H9 (cell line): ENCODE results near the gene SARNP. TPM values are rescaled to one million over a fixed set of nuclear protein-coding genes. Genes with fewer than 3 reads are reported as not detected.

Experiments
- DNase-seq: peaks from one replicate; pipeline ENCODE4 v3.0.0-alpha.2; 2017
- H2AFZ ChIP-seq: one replicate; pipeline ENCODE4 v1.6.1; 2013; ENCODE audit warnings: mild to moderate bottlenecking, low read length, control low read depth, moderate library complexity
- H2AK5ac ChIP-seq: 2 replicates; pipeline ENCODE4 v1.6.1; 2013; ENCODE audit warnings: low read length, control low read depth, mixed read lengths; ENCODE audit not compliant: insufficient read length
- H2BK120ac ChIP-seq: one replicate; pipeline ENCODE4 v1.6.1; 2013; ENCODE audit warnings: low read depth, mild to moderate bottlenecking, low read length, control low read depth, inconsistent platforms; ENCODE audit not compliant: poor library complexity, severe bottlenecking
- H2BK12ac ChIP-seq: 2 replicates; pipeline ENCODE4 v1.6.1; 2013; ENCODE audit warnings: low read length, control low read depth, mixed read lengths, low read depth; ENCODE audit not compliant: insufficient read length
- H2BK15ac ChIP-seq: 2 replicates; pipeline ENCODE4 v1.6.1; 2013; ENCODE audit warnings: low read depth, low read length, control low read depth
- H2BK20ac ChIP-seq: one replicate; pipeline ENCODE4 v1.6.1; 2013; ENCODE audit warnings: low read depth, mild to moderate bottlenecking, low read length, control low read depth, inconsistent platforms; ENCODE audit not compliant: poor library complexity, severe bottlenecking
- H2BK5ac ChIP-seq: 2 replicates; pipeline ENCODE4 v1.6.1; 2013; ENCODE audit warnings: low read length, control low read depth, mixed read lengths; ENCODE audit not compliant: insufficient read length
- H3K14ac ChIP-seq: 2 replicates; pipeline ENCODE4 v1.6.1; 2013; ENCODE audit warnings: low read length, control low read depth; ENCODE audit not compliant: insufficient read depth
- H3K18ac ChIP-seq: 2 replicates; pipeline ENCODE4 v1.6.1; 2013; ENCODE audit warnings: low read depth, mild to moderate bottlenecking, mixed read lengths, low read length, control low read depth; ENCODE audit not compliant: insufficient read length
- H3K23ac ChIP-seq: 2 replicates; pipeline ENCODE4 v1.6.1; 2013; ENCODE audit warnings: low read length, control low read depth, mixed read lengths, low read depth; ENCODE audit not compliant: insufficient read length
- H3K23me2 ChIP-seq: 2 replicates; pipeline ENCODE4 v1.6.1; 2013; ENCODE audit warnings: low read depth, mild to moderate bottlenecking, mixed read lengths, low read length, control low read depth; ENCODE audit not compliant: insufficient read length, poor library complexity, severe bottlenecking
- H3K27ac ChIP-seq: 2 replicates; pipeline ENCODE4 v1.5.1; 2013; ENCODE audit warnings: low read length, control low read depth, mixed read lengths, low read depth; ENCODE audit not compliant: insufficient read length
- H3K27me3 ChIP-seq: 2 replicates; pipeline ENCODE4 v1.6.1; 2013; ENCODE audit warnings: low read length, control low read depth, inconsistent platforms; ENCODE audit not compliant: insufficient read depth
- H3K4ac ChIP-seq: 2 replicates; pipeline ENCODE4 v1.6.1; 2013; ENCODE audit warnings: low read depth, mild to moderate bottlenecking, control low read depth, inconsistent platforms, low read length, moderate library complexity
- H3K4me1 ChIP-seq: 2 replicates; pipeline ENCODE4 v1.6.1; 2013; ENCODE audit warnings: low read length, control low read depth, inconsistent platforms; ENCODE audit not compliant: insufficient read depth
- H3K4me2 ChIP-seq: 2 replicates; pipeline ENCODE4 v1.6.1; 2013; ENCODE audit warnings: low read length, control low read depth, mixed read lengths; ENCODE audit not compliant: insufficient read length, insufficient read depth
- H3K56ac ChIP-seq: 2 replicates; pipeline ENCODE4 v1.6.1; 2013; ENCODE audit warnings: low read depth, mild to moderate bottlenecking, mixed read lengths, low read length, control low read depth; ENCODE audit not compliant: insufficient read length
- H3K79me1 ChIP-seq: 2 replicates; pipeline ENCODE4 v1.6.1; 2013; ENCODE audit warnings: low read depth, mild to moderate bottlenecking, moderate library complexity, low read length, control low read depth, inconsistent platforms; ENCODE audit not compliant: insufficient read depth, poor library complexity, severe bottlenecking
- H3K79me2 ChIP-seq: 2 replicates; pipeline ENCODE4 v1.6.1; 2013; ENCODE audit warnings: low read length, control low read depth, inconsistent platforms; ENCODE audit not compliant: insufficient read depth
- H3K9ac ChIP-seq: 2 replicates; pipeline ENCODE4 v1.6.1; 2013; ENCODE audit warnings: low read length, control low read depth, mixed read lengths; ENCODE audit not compliant: insufficient read length; ENCODE audit errors: extremely low read depth
- H3K9me3 ChIP-seq: one replicate; pipeline ENCODE4 v1.6.1; 2013; ENCODE audit warnings: low read depth, low read length, inconsistent platforms; ENCODE audit not compliant: control insufficient read depth
- H3T11ph ChIP-seq: one replicate; pipeline ENCODE4 v1.6.1; 2013; ENCODE audit warnings: mild to moderate bottlenecking, low read length, control low read depth, inconsistent platforms
- H4K20me1 ChIP-seq: one replicate; pipeline ENCODE4 v1.6.1; 2013; ENCODE audit not compliant: control insufficient read depth, insufficient read length, insufficient read depth
- H4K5ac ChIP-seq: 2 replicates; pipeline ENCODE4 v1.6.1; 2013; ENCODE audit warnings: low read depth, mild to moderate bottlenecking, mixed read lengths, low read length, control low read depth; ENCODE audit not compliant: insufficient read length
- H4K8ac ChIP-seq: replicated peaks from 2 replicates; pipeline ENCODE4 v1.6.1; 2013; ENCODE audit warnings: low read length, control low read depth, mixed read lengths, low read depth; ENCODE audit not compliant: insufficient read length
- H4K91ac ChIP-seq: 2 replicates; pipeline ENCODE4 v1.6.1; 2013; ENCODE audit warnings: low read depth, mild to moderate bottlenecking, moderate library complexity, mixed read lengths, low read length, control low read depth; ENCODE audit not compliant: insufficient read length
- H3K27ac Mint-ChIP-seq, 3 experiments: 2 replicates in 2 of 3; 3 replicates in 1 of 3; pipeline ENCODE4 v1.8.0; 2020 to 2021; ENCODE audit warnings: mixed read lengths in 3 of 3, mild to moderate bottlenecking in 1 of 3, moderate library complexity in 1 of 3
- H3K27me3 Mint-ChIP-seq: 2 replicates; pipeline ENCODE4 v1.8.0; 2021; ENCODE audit warnings: low read depth, mild to moderate bottlenecking, moderate library complexity, mixed read lengths
- H3K36me3 Mint-ChIP-seq, 3 experiments: 2 replicates in 2 of 3; 3 replicates in 1 of 3; pipeline ENCODE4 v1.8.0; 2020 to 2021; ENCODE audit warnings: low read depth in 3 of 3, mixed read lengths in 3 of 3; ENCODE audit not compliant: insufficient read depth in 1 of 3
- H3K4me1 Mint-ChIP-seq, 2 experiments: 2 replicates each; pipeline ENCODE4 v1.8.0; 2020; ENCODE audit warnings: mixed read lengths in 2 of 2
- H3K4me3 Mint-ChIP-seq, 2 experiments: 2 replicates in 1 of 2; 3 replicates in 1 of 2; pipeline ENCODE4 v1.8.0; 2020 to 2021; ENCODE audit warnings: mild to moderate bottlenecking in 2 of 2, mixed read lengths in 2 of 2, moderate library complexity in 1 of 2
- H3K9me3 Mint-ChIP-seq, 2 experiments: 2 replicates in 1 of 2; 3 replicates in 1 of 2; pipeline ENCODE4 v1.8.0; 2020; ENCODE audit warnings: mild to moderate bottlenecking in 2 of 2, mixed read lengths in 2 of 2, moderate library complexity in 1 of 2
- CTCF ChIP-seq: fragments of 200-600 bp; sonication (generic); conservative IDR thresholded peaks from 3 replicates; pipeline ENCODE4 v1.8.0; 2021; ENCODE audit warnings: antibody characterized with exemption, mild to moderate bottlenecking
- WGBS: extraction: QIAGEN DNeasy Blood & Tissue Kit; methylation state at CpG from one replicate; pipeline ENCODE4 v1.1.7; 2013; ENCODE audit warnings: missing lambda C conversion rate, low lambda C conversion rate, mixed read lengths; ENCODE audit not compliant: insufficient read length; ENCODE audit errors: extremely low coverage; 5-methylcytosine and 5-hydroxymethylcytosine counted together
- total RNA-seq: library from RNA; stranded (reverse); gene quantifications from 2 replicates; pipeline ENCODE4 v1.2.1, GENCODE V29; 2021

Gene SARNP
- total RNA-seq, 1 experiment from 2014 or later: 127 TPM

DNA sequence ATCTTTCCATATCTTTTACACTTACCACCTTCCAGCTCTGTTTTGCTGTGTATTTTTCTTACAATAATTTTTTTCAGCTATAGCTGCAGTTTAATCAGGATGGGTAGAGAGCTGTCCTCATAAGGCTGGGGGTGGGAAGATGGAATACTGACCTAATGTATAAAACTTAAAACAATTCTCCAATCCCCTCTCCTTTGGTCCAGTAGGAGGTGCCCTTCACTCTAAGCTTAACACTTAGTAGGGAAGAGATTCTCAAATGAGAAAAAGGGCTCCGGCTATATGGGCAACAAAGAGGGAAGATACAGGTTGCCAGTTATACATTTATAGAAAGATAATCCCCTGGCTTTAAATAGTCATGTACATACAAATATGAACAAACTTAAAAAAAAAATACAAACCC is 3.2 kb upstream of the SARNP start:
- H3K18ac ChIP-seq: no peak overlapping the region

More for the DNA sequence above, 3.2 kb upstream of the SARNP start:
- H3K4me1 ChIP-seq: no peaks in the 10 kb centered on the region
- H3K27ac ChIP-seq: no peak overlapping the region
- Mint-ChIP-seq H3K4me3 (peak overlapping the region in 1 of 2 experiments; percentile 20; a peak in 1 of 5 replicates), H3K36me3 (peaks cover 27 to 51% (median 47%) of the 10 kb centered on the region in 3 experiments; a peak in 6 of 7 replicates), H3K4me1 (peaks cover 21 to 25% of the 10 kb centered on the region in 2 experiments), H3K27ac (no peak overlapping the region), H3K9me3 (no peaks in the 10 kb centered on the region), H3K27me3 (no peaks in the 10 kb centered on the region)
- no peak overlapping the region for H2AK5ac ChIP-seq
- no CpG with 5 or more reads among the region's 1 CpG for WGBS
- no peak overlapping the region for H3K4me2 ChIP-seq
- no peak overlapping the region for H3K23ac ChIP-seq
- no peak overlapping the region for H4K8ac ChIP-seq
- no peak overlapping the region for H2BK12ac ChIP-seq
- H3K23me2 ChIP-seq: peaks cover 12% of the 10 kb centered on the region
- H3K9me3 ChIP-seq: no peaks in the 10 kb centered on the region
- H3K4ac ChIP-seq: no peak overlapping the region
- H2BK120ac ChIP-seq: no peak overlapping the region
- H2BK15ac ChIP-seq: no peak overlapping the region
- no peaks in the 10 kb centered on the region for H3K27me3 ChIP-seq
- H3K79me2 ChIP-seq: peaks cover 17% of the 10 kb centered on the region; the same call in 1 of the 2 replicates
- peaks cover 2% of the 10 kb centered on the region for H3K79me1 ChIP-seq
- H4K5ac ChIP-seq: no peak overlapping the region
- peak; percentile 56 for TF ChIP-seq CTCF
- no peak for DNase-seq
- no peak overlapping the region for H2BK5ac ChIP-seq
- H3K14ac ChIP-seq: no peak overlapping the region
- H3K9ac ChIP-seq: no peak overlapping the region
- no peak overlapping the region for H4K91ac ChIP-seq
- no peaks in the 10 kb centered on the region for H4K20me1 ChIP-seq
- no peak overlapping the region for H3T11ph ChIP-seq
- no peak overlapping the region for H3K56ac ChIP-seq
- H2AFZ ChIP-seq: no peak overlapping the region
- no peak overlapping the region for H2BK20ac ChIP-seq
